HepG2 (cell line): ENCODE results near the gene BCAM. TPM values are rescaled to one million over a fixed set of nuclear protein-coding genes. Genes with fewer than 3 reads are reported as not detected.
"Not testable (repeated sequence)": the region's sequence is repeated elsewhere in the genome, so short reads cannot be mapped to it uniquely, and the experiment has no call there.

Source experiments
- ATAC-seq: fragments of 200-7000 bp; cut with Tn5 transposase; 3 replicates; pipeline ENCODE4 v1.9.1; 2020; ENCODE audit warnings: mild to moderate bottlenecking, moderate library complexity
- BruUV-seq: library from RNA; stranded (reverse); fragments of 400-500 nt; replicated peaks from 2 replicates; lab custom pipeline; 2021; lab: Mats Ljungman, UMichigan
- CTCF ChIA-PET: fragments of 300-600 bp; formaldehyde crosslinking; extraction: SDS; loops from one replicate; lab custom pipeline; 2021; ENCODE audit warnings: low total read pairs, inconsistent platforms, low intra/inter-chr PET ratio; lab: Yijun Ruan, JAX
- POLR2A ChIA-PET: fragments of 350-600 bp; sonication (Branson Sonifier 250); formaldehyde crosslinking; loops from one replicate; lab custom pipeline; 2020; ENCODE audit warnings: antibody characterized with exemption, inconsistent platforms; lab: Yijun Ruan, JAX
- DNase-seq: peaks from one replicate; pipeline ENCODE4 v3.0.0-alpha.2; 2015; ENCODE audit warnings: low spot score
- FAIRE-seq: peaks from 3 replicates; lab custom pipeline; 2011; peaks lifted over from hg19 to GRCh38; lab: Jason Lieb, UNC
- H2AFZ ChIP-seq: one replicate; pipeline ENCODE4 v1.6.1; 2011; ENCODE audit warnings: low read length, inconsistent platforms
- H3K27ac ChIP-seq: fragments of 300-600 bp; 3 replicates; pipeline ENCODE4 v1.8.0; 2011; ENCODE audit warnings: mixed run types, mild to moderate bottlenecking, mixed read lengths, low read length, inconsistent platforms; ENCODE audit not compliant: insufficient read depth; ENCODE audit errors: extremely low read length
- H3K27me3 ChIP-seq, 2 experiments: fragments of 200-600 bp in 1 of 2; 2 replicates in 1 of 2; 3 replicates in 1 of 2; pipeline versions ENCODE4 v1.6.0 to v1.8.0; 2011; ENCODE audit warnings: low read length in 2 of 2, mild to moderate bottlenecking in 2 of 2, moderate library complexity in 2 of 2, inconsistent platforms in 1 of 2; ENCODE audit not compliant: insufficient read depth in 2 of 2, control insufficient read depth in 1 of 2
- H3K36me3 ChIP-seq, 2 experiments: fragments of 200-600 bp in 1 of 2; replicated peaks in 1 of 2; 2 replicates in 1 of 2; 3 replicates in 1 of 2; pipeline versions ENCODE4 v1.5.1 to v1.8.0; 2011; ENCODE audit warnings: low read length in 2 of 2, inconsistent platforms in 1 of 2; ENCODE audit not compliant: insufficient read depth in 2 of 2, control insufficient read depth in 1 of 2
- H3K4me1 ChIP-seq: 2 replicates; pipeline ENCODE4 v1.5.1; 2012; ENCODE audit warnings: low read length, inconsistent platforms; ENCODE audit not compliant: insufficient read depth
- H3K4me2 ChIP-seq: 2 replicates; pipeline ENCODE4 v1.6.0; 2011; ENCODE audit warnings: low read depth, low read length, inconsistent platforms
- H3K4me3 ChIP-seq, 3 experiments: fragments of 200-600 bp in 1 of 3; sonication (generic), shearing (Covaris generic) in 1 of 3; replicated peaks in 1 of 3; 2 replicates each; pipeline ENCODE4 v1.5.1; 2011 to 2016; ENCODE audit warnings: low read length in 3 of 3, inconsistent platforms in 2 of 3, low read depth in 2 of 3, mild to moderate bottlenecking in 2 of 3, control low read depth in 1 of 3, mixed read lengths in 1 of 3; ENCODE audit not compliant: insufficient read depth in 1 of 3
- H3K79me2 ChIP-seq: one replicate; pipeline ENCODE4 v1.6.1; 2011; ENCODE audit warnings: low read length, inconsistent platforms; ENCODE audit not compliant: insufficient read depth
- H3K9ac ChIP-seq: 2 replicates; pipeline ENCODE4 v1.6.0; 2011; ENCODE audit warnings: mild to moderate bottlenecking, low read depth, low read length, inconsistent platforms; ENCODE audit not compliant: insufficient read depth
- H3K9me3 ChIP-seq: 2 replicates; pipeline ENCODE4 v1.5.1; 2012; ENCODE audit warnings: mild to moderate bottlenecking, low read length
- H4K20me1 ChIP-seq: 2 replicates; pipeline ENCODE4 v1.6.0; 2011; ENCODE audit warnings: inconsistent platforms, mild to moderate bottlenecking, low read length, moderate library complexity; ENCODE audit not compliant: insufficient read depth
- STAG1 ChIP-seq: sonication (generic); formaldehyde crosslinking; IDR thresholded peaks from 2 replicates; pipeline ENCODE4 v1.4.0; 2020; ENCODE audit warnings: missing genetic modification reagents
- ZSCAN22 ChIP-seq: sonication (generic); formaldehyde crosslinking; IDR thresholded peaks from 2 replicates; pipeline ENCODE4 v1.4.0; 2020; ENCODE audit warnings: mild to moderate bottlenecking, missing genetic modification reagents
- ZSCAN25 ChIP-seq: sonication (generic); formaldehyde crosslinking; IDR thresholded peaks from 2 replicates; pipeline ENCODE4 v1.8.0; 2022; ENCODE audit warnings: mild to moderate bottlenecking, missing genetic modification reagents
- WGBS: methylation state at CpG from one replicate; pipeline ENCODE4 v1.1.6; 2017; ENCODE audit warnings: low lambda C conversion rate; 5-methylcytosine and 5-hydroxymethylcytosine counted together
- in situ Hi-C: cut with HindIII; loops from 2 replicates; pipeline ENCODE4 v1.10.0; 2017; ENCODE audit warnings: low pct_unique_long_range_greater_than_20kb; ENCODE audit not compliant: extremely low pct_ligation_motif_present
- intact Hi-C: fragments of 100-400 bp; cut with micrococcal nuclease; formaldehyde crosslinking; loops from one replicate; pipeline ENCODE4 v1.10.0; 2022; ENCODE audit not compliant: unreplicated experiment
- polyA plus RNA-seq, 8 experiments: library from polyadenylated mRNA; depleted of rRNA in 3 of 8; stranded (reverse) in 7 of 8; unstranded in 1 of 8; fragments of >200 nt; fragmentation: Illumina TruSeq in 4 of 8; extraction: Trizol in 4 of 8; gene quantifications; 2 replicates each; pipeline versions ENCODE4 v1.2.1 to v1.2.3, GENCODE V29; 2011 to 2016; ENCODE audit warnings: low read depth in 4 of 8, missing spikeins in 1 of 8, mixed read lengths in 1 of 8; ENCODE audit not compliant: insufficient read depth in 1 of 8
- total RNA-seq, 5 experiments: library from RNA; depleted of rRNA; stranded (reverse); fragments of >200 nt; fragmentation: Illumina TruSeq; extraction: Trizol; gene quantifications; 2 replicates each; pipeline ENCODE4 v1.2.3, GENCODE V29; 2016; ENCODE audit warnings: low read depth in 1 of 5
- TF ChIP-seq, protein P1 (sequence below): sonication (generic); formaldehyde crosslinking; conservative IDR thresholded peaks from 2 replicates; pipeline ENCODE4 v1.8.1; 2023; ENCODE audit warnings: missing genetic modification reagents
- TF ChIP-seq, protein P2 (sequence below): sonication (generic); formaldehyde crosslinking; IDR thresholded peaks from 2 replicates; pipeline ENCODE4 v1.5.0; 2020; ENCODE audit warnings: mild to moderate bottlenecking, missing genetic modification reagents, moderate library complexity

BCAM gene
- total and polyA plus RNA-seq, 2 of the 13 experiments (the other 11 are each of a cell fraction or from before 2014, with no cell fraction given), result 51.2 to 62.7 TPM

DNA sequence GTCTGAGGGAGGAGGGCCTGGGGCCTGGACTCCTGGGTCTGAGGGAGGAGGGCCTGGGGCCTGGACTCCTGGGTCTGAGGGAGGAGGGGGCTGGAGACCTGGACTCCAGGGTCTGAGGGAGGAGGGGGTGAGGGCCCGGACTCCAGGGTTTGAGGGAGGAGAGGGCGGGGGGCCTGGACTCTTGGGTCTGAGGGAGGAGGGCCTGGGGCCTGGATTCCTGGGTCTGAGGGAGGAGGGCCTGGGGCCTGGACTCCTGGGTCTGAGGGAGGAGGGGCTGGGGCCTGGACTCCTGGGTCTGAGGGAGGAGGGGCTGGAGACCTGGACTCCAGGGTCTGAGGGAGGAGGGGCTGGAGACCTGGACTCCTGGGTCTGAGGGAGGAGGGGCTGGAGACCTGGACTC, 27.2 kb upstream of the BCAM start:
- H3K36me3 ChIP-seq, CTCF ChIA-PET: not testable (repeated sequence)
- WGBS, result 79% methylated on average over 2 of the region's 2 CpGs
- TF ChIP-seq ZSCAN22 (CRISPR knock-in tag), result peak; percentile 90
- TF ChIP-seq, all 625 proteins: peak for 1; not testable (repeated sequence) for 624
- H3K9ac ChIP-seq, H3K27me3 ChIP-seq, H4K20me1 ChIP-seq, H3K27ac ChIP-seq, H3K4me3 ChIP-seq, H3K4me2 ChIP-seq, FAIRE-seq, H3K9me3 ChIP-seq, ATAC-seq, DNase-seq, BruUV-seq, H2AFZ ChIP-seq, intact Hi-C loops, H3K79me2 ChIP-seq, in situ Hi-C loops: not testable (repeated sequence)
- peaks cover 31% of the 10 kb centered on the region for H3K4me1 ChIP-seq
- POLR2A ChIA-PET, result interaction anchor here (1.7 to 3.3 kb wide), 2 partner anchors 26 to 64 kb away, joined by 4 to 16 read pairs; partner anchors contain the start of gene NECTIN2

DNA sequence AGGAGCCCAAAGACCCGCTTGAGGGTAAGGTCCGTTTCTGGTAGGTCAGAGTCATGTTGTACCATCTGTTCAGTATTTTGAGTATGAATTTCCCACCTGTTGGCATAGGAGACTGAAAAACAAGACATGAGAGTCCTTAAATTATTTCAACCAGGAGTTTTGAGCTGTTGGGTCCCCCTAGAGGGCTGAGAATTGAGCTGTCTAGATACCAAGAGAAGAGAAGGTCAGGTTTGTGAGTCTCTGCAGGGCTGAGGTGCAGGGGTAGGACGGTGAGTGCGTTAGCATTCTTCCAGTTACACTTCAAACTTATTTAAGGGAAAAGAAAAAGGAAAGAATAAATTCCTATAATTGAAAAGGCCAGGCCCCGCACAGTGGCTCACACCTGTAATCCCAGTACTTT, 26.2 kb upstream of the BCAM start:
- Histone ChIP-seq H3K9ac (no peak overlapping the region), H2AFZ (no peak overlapping the region), H3K79me2 (no peaks in the 10 kb centered on the region), H3K27me3 (no peaks in the 10 kb centered on the region), H4K20me1 (no peaks in the 10 kb centered on the region), H3K27ac (peak overlapping the region; percentile 17), H3K36me3 (no peaks in the 10 kb centered on the region), H3K9me3 (no peaks in the 10 kb centered on the region), H3K4me2 (peak overlapping the region; percentile 12; the same call in 1 of the 2 replicates), H3K4me1 (peaks cover 23% of the 10 kb centered on the region), H3K4me3 (no peak overlapping the region)
- intact Hi-C loops, result no loop called here
- DNase-seq (no peak), ATAC-seq (0 out of 3 replicates have a peak, but pooled peaks have one; percentile 28), FAIRE-seq (peak; percentile 18)
- WGBS, result 52% methylated on average over 4 of the region's 5 CpGs
- CTCF ChIA-PET, result interaction anchor here (3.1 kb wide), 1 partner anchor 62 kb away, joined by 50 read pairs; the partner anchor contains the start of gene NECTIN2
- no TSS peak for BruUV-seq
- in situ Hi-C loops, result no loop called here
- POLR2A ChIA-PET, result interaction anchor here (1.0 to 3.3 kb wide), 3 partner anchors 14 to 63 kb away, joined by 3 to 16 read pairs (median 4); partner anchors contain the start of gene NECTIN2
- peak; percentile 37 for TF ChIP-seq STAG1 (CRISPR knock-in tag)
- 0 out of 2 replicates have a peak, but pooled peaks have one; percentile 36 for TF ChIP-seq ZSCAN25 (CRISPR knock-in tag)
- TF ChIP-seq, protein P1, sequence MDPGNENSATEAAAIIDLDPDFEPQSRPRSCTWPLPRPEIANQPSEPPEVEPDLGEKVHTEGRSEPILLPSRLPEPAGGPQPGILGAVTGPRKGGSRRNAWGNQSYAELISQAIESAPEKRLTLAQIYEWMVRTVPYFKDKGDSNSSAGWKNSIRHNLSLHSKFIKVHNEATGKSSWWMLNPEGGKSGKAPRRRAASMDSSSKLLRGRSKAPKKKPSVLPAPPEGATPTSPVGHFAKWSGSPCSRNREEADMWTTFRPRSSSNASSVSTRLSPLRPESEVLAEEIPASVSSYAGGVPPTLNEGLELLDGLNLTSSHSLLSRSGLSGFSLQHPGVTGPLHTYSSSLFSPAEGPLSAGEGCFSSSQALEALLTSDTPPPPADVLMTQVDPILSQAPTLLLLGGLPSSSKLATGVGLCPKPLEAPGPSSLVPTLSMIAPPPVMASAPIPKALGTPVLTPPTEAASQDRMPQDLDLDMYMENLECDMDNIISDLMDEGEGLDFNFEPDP (CRISPR knock-in tag), result no peak
- TF ChIP-seq, protein P2, sequence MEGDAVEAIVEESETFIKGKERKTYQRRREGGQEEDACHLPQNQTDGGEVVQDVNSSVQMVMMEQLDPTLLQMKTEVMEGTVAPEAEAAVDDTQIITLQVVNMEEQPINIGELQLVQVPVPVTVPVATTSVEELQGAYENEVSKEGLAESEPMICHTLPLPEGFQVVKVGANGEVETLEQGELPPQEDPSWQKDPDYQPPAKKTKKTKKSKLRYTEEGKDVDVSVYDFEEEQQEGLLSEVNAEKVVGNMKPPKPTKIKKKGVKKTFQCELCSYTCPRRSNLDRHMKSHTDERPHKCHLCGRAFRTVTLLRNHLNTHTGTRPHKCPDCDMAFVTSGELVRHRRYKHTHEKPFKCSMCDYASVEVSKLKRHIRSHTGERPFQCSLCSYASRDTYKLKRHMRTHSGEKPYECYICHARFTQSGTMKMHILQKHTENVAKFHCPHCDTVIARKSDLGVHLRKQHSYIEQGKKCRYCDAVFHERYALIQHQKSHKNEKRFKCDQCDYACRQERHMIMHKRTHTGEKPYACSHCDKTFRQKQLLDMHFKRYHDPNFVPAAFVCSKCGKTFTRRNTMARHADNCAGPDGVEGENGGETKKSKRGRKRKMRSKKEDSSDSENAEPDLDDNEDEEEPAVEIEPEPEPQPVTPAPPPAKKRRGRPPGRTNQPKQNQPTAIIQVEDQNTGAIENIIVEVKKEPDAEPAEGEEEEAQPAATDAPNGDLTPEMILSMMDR (CRISPR knock-in tag), result peak; percentile 23
